KBM-7 (cell line): ENCODE results near the gene SH2D4B.

ENCODE experiments used
- DNase-seq: peaks from one replicate; pipeline ENCODE4 v3.0.0-alpha.2; 2015
- in situ Hi-C: fragments of 300-500 bp; cut with MboI; formaldehyde crosslinking; loops from 2 replicates; pipeline ENCODE4 v1.14.3; 2020; ENCODE audit warnings: low sequenced_read_pairs, low pct_unique_long_range_greater_than_20kb, mixed read lengths

The SH2D4B gene

DNA sequence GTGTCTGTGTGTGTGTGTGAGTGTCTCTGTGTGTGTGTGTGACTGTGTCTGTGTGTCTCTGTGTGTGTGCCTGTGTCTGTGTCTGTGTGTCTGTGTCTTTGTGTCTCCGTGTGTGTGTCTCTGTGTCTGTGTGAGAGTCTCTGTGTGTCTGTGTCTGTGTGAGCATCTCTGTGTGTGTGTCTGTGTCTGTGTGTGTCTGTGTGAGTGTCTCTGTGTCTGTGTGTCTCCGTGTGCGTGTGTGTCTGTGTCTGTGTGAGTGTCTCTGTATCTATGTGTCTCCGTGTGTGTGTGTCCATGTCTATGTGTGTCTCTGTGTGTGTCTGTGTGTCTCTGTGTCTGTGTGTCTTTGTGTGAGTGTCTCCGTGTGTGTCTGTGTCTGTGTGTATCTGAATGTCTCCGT is 120.4 kb downstream of the SH2D4B start:
- no peak for DNase-seq
- in situ Hi-C loops: no loop called here

DNA sequence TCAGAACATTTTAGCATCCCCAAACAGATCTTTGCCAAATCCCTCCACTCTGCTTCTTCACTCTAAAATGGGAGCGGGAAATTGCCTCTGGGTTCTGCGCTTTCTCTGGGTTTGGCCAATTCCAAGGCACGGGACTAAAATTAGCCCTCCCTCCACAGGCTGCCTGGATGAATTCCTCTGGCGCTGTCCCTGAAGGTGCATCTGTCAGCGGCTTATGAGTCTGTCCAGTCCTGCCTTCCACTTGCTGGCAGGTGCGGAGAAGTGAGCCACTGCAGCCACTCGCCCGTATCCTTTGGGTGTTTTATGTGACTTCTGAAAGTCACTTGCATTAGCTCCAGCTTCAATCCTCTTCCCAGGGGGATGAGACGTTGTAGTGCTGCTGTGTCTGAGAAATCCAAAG is 121.6 kb downstream of the SH2D4B start:
- DNase-seq: no peak
- in situ Hi-C loops: no loop called here

DNA sequence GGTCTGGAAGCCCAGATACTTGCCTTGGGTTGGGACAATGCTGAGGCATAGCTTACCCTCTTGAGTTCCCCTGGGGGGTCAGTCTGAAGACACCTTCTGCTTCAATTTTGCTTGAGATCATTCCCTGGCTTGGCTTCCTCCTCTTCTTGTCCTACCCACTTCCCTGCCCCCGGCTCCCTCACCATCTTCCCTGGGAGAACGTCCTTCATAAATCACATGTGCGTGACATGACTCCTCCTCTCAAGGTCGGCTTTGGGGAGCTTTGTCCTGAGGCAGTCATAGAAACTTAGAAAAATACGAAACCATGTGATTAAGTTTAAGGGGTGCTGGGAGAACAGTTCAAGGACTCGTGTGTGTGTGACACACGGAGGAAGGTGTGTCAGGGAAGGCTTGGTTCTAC is 122.6 kb downstream of the SH2D4B start:
- in situ Hi-C loops: no loop called here
- no peak for DNase-seq

DNA sequence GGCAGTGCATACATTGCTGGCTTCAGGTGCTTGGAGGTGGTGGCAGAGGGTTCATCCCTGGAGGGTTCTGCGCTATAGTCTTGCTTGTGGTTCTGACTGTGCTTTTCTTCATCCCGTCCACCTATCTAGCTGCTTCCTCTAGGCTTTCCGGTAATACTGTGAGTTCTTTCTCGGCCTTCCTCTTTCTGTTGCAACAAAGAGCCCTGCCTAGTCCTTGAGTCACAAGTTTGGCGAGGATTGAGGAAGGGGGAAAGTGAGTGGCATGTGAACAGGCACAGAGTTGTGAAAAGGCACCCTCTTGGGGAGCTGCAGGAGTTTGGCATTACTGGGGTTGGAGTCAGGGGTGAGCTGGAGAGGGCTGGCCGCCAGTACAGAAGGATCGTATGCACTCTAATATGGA is 123.0 kb downstream of the SH2D4B start:
- in situ Hi-C loops: no loop called here
- DNase-seq: peak; percentile 27

DNA sequence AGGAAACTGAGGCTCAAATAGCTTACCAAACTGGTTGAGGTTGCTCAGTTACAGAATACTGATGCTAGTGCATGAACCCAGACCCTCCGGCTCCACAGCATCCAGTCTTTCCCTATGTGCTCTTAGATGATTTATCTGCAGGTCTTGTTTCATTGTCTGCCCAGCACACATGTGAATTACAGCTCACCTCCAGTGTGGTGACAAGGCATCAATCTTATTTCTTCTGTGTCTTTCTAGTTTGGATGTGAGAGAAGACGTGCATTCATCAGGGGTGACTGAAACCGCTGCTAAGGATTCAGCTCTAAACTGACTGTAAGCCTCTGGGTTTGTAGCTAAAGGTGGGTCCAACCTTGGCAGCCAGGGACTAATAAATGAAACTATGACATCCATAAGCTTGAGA is 123.8 kb downstream of the SH2D4B start:
- in situ Hi-C loops: no loop called here
- DNase-seq: no peak

DNA sequence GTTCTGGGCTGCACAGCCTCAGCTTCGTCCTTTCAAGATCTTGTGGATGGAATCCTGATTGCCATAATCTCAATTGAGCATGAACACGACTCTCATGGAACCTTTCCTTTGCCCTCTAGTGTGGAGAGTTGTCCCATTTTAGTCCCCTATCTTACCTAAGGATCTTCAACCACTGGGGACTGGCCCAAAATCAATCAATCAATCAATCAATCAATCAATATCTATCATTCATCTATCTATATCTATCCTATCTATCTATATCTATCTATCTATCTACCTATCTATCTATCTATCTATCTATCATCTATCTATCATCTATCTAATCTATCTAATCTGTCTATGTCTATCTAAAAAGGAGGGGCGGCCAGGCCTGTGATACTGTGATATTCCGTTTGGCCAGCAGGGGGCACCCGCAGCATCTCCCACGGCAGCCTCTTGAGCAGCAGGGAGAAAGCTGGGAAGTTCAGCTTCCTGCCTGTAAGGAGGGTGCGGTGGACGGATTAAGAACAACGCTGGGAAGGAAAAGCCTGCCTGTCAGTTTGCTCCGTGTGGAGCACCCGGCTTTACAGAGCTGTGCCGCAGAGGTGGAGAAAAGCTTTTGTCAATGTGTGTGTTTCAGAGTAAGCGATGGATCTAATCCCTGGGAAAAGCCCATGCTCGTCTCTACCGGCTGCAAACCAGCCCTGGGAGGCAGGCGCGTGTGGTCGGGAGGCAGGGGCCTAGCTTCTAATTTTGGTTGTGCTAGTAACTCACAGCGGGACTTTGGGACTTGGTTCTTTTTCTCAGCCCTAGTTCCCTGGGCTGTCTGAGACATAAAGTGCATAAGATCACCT is 124.9 kb downstream of the SH2D4B start:
- peak; percentile 90 for DNase-seq
- in situ Hi-C loops: no loop called here

DNA sequence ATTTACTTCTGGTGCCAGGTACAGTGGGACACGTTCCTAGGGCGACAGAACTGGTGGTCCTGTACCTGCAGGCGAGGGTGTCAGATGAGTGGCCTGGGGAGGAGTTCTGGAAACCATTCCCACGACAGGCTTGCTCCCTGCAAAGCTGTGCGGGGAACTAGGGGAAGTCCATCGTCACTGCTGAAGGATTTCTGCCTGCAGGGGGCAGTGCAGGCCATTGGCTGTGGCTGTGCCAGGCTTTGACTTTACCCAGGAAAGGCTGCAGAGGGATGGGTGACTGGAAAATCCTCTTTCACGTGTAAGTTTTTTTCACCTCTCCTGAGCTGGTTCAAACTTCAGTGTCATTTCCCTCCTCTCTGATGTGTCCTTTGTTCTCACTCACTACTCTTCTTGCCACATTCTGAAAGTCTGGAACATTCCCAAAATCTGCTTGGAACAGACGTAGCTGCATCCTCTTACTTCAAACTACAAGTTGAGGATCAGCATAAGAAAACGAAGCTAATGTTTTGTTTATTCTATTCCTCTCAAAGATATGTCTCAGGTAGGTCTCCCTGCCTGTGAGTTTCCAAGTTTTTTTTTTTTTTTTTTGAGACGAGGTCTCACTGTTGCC is 126.5 kb downstream of the SH2D4B start:
- peak; percentile 59 for DNase-seq
- in situ Hi-C loops: no loop called here

DNA sequence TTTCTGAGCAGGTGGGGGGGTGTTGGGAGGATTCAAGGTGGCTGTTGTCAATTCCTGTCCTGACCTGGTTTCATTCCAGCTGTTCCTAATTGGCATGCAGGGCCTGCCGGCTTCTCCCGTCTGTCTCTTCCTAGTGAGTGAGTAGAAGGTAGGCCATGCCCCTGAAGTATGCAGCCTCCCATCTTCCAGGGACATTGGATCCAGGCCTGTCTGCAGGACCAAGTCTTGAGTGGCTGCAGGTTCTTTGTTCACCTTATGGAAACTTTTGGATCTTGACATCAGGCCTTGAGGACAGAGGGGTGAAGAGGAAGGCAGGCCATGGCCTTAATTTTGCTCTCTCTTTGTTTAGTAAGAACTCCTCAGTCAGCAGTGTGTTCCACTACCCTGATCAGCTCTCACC is 131.8 kb downstream of the SH2D4B start:
- in situ Hi-C loops: no loop called here
- DNase-seq: no peak

DNA sequence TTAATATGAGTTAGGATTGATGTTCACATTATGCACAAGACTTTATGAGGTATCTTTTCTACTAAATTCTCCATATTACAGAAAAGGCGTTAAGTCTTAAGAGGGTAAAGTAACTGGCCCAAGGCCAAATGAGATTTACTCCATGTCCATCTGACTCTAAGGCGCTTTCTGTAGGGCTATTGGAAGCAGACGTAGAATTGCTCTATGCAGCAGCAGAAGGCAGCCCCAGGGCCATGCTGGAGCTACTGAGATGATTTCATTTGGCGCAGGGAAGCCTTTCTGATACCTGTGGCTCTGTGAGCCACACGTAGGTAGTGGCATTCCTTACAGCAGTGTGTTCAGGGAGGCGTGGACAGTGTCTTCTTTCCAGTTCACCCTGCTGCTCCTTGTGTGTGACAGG is 133.1 kb downstream of the SH2D4B start:
- in situ Hi-C loops: no loop called here

DNA sequence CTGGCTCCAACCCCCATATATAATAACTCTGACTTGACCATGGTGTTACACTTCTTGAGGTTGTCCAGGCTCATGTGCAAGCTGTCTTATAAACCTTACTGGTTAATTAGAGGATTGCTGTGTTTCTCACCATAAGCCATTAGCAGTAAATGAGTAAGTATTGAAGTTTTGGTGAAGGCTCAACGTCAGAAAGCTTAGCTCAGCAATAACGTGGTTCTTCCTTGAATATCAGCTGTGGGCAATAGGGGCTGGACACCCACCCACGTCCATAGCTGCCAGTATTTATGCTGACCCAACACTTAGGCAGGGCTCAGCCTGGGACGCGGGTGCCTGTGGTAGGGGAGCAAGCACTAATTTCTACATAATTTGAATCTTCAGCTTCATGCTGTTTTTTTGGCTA is 134.1 kb downstream of the SH2D4B start:
- DNase-seq: no peak
- in situ Hi-C loops: no loop called here

More for the DNA sequence above, 133.1 kb downstream of the SH2D4B start:
- DNase-seq: no peak

DNA sequence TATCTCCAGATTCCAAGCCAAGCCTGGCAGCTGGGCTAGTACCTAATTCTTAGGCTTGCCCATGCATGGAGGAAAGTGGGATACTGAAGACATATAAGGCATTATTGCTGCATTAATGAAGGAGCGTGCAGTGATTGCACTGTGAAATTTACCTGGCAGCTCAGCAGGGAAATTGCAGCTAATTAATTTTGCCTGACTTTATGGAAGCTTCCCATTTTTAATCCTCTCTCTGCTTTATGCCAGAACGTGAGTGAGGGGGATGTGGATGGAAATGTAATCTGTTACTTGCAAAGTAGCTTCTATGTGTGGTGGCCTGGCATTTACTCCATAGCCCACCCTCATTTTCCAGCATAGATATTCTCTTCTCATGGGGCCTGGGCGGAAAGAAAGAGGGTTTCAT is 134.9 kb downstream of the SH2D4B start:
- DNase-seq: no peak
- in situ Hi-C loops: no loop called here

DNA sequence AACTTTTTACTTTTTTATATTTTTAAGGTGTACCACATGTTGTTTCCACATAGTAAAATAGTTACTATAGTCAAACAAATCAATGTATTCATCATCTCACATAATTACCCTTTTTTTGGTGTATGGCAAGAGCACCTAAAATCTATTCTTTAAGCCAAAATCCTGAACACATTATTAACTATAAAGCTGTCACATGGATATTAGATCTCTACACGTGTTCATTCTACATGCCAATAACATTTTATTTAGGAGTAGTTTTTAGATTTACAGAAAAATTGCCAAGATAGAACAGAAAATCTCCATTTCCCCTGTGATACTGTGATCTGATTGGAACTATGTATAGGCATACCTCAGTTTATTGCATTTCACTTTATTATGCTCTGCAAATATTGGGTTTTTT is 137.1 kb downstream of the SH2D4B start:
- no peak for DNase-seq
- in situ Hi-C loops: no loop called here

DNA sequence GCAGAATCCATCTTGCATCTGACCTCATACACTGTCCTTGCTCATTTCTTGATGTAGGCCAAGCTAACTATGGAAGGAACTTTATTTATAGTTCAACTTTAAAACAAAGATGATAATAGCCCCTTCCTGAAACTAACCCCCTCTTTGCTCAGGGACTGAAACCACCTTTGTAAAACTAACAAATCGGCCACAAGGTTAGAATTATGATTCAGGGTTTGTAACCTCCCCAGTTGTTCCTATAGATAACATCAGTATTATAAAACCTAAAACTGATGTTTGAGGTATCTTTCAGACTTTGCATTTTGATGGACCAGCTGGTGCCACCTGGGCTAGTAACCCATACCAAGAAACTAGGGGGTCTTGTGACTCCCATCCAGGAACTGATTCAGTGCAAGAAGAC is 143.4 kb downstream of the SH2D4B start:
- in situ Hi-C loops: no loop called here
- DNase-seq: no peak

DNA sequence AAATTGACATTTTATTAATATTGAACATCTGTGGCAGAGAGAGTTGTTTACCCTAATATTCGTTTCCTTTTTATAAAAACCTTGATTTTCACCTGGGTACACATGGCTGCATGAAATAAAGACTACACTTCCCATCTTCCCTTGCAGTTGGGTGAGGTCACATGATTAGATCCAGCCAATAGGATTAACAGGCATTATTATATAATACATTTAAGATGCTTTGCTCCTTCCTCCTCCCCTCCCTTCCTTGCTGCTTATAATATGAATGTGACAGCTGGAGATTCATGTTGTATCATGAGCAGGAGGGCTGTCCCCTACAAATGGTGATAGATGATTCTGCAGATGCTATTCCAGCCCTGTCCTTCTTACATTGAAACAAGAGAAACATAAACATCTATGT is 146.6 kb downstream of the SH2D4B start:
- peak; percentile 5 for DNase-seq
- in situ Hi-C loops: no loop called here

DNA sequence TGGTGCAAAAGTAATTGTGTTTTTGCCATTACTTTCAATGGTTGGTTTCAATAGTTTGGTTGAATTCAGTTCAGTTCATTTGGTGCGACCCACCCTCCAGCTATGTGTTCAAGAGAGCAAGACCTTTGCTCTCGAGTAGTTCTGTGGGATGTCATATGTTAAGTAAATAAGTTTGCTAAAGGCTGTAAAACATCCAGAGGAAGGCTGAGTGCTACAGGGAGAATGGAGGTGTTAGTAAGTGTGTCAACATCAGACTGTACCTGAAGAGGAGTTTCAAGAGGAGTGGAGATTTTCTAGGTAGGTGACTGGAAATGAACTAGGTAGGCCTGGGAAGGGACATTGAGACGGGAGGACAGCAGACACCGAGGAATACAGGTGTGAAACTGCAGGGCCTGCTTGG is 147.7 kb downstream of the SH2D4B start:
- in situ Hi-C loops: no loop called here
- no peak for DNase-seq

DNA sequence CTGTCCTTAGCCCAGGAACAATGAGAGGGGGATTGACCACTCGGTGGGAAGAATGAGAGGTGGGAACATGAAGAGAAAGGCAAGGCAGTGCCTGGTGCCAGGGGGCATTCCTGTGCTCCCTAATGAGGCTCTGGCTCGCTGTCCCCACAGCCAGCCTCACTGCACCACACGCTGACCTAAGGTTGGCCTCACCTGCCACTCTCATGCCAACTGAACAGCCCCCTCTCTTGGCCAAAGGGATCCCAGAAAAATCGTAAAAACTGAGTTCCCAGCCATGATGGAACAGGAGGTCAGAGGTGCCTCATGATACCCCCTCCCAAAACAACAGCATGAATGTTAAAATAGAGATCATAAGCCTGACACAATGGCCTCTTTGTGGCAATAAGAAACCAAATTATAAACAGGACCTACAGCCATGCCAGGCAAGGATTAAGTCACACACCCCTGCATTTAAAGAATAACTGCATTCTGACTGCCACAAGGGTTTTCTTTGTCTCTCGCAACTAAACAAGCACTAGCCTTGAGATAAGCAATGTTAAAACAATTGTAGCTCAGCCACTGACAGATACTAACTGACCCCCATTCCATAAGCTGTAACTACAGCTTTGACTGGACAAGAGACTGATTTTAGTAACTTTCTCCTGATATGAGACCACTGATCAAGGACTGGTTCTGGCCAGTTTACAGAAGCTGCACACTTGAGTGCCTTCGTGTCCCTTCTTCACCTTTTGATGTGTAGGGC is 149.2 kb downstream of the SH2D4B start:
- no peak for DNase-seq

DNA sequence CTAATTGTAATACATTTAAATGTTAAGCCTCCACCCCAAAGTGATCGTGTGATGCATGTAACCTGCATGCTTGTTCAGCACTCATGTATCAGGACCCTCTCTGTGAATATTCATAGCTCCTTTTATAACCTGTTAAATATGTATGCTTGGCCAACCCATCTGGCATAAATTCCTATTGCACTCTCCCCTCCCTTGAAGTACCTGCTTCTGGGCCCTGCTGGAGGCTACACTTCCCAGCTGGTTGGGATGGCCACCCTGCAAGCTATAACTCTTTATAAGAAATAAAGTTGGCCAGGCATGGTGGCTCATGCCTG is 149.7 kb downstream of the SH2D4B start:
- no peak for DNase-seq
- in situ Hi-C loops: no loop called here

More for the DNA sequence above, 149.2 kb downstream of the SH2D4B start:
- in situ Hi-C loops: no loop called here

DNA sequence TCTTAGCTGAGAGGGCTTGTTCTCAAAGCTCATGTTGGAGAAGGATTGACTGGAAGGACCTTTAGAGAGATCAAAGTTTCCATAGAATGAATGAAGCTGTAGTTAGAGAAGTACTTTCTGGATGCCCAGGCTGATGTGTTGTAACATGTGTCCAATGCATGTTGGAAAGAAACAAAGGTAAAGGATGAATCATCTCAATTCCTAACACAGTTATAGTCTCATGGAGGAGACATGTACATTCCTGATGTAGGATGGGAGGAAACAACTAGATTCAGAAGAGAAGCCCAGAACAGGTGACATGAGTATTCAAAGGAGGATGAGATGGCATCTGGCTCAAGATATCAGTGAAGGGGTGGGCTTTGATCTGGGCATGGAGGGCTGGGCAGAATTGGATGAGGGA is 152.7 kb downstream of the SH2D4B start:
- no peak for DNase-seq
- in situ Hi-C loops: no loop called here

DNA sequence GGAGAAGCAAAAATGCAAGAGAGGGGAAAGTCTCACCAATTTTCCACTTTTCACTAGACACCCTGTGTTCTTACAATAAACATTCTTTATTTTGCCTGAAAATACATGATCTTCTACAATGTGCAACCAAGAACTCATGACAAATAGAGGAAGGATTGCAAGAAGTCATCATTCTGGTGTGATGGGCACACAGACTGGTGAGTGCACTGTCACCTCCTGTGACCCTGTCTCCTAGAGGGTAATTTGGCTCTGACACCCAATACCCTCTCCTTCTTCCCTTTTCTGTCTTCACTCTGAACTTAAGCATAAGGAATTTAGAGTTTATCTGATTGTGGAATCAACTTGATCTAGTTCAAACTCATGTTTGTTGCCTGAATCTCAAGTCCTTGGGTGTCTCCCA is 153.7 kb downstream of the SH2D4B start:
- in situ Hi-C loops: no loop called here

DNA sequence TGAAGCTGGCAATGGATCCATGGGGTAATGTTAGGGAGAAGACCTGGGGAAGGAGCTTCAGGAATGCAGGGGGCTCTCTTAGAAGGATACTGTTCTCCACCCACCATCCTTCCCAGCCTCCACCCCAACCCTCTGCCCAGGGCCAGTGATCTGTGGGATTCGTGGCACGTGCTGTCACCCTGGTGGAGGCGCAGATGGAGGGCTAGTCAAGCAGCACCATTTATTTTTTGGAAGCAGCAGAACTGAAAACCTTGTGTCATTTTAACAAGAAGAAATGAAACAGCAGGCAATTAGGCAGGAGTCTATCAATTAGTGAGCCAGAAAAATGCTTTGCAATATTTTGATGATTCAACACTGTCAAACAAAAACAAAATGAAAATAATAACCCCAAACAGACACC is 155.9 kb downstream of the SH2D4B start:
- in situ Hi-C loops: no loop called here
- DNase-seq: no peak

More for the DNA sequence above, 153.7 kb downstream of the SH2D4B start:
- no peak for DNase-seq
